Ectodermal cell (in vitro differentiated cells): ENCODE measurements around the gene STAP2.
A peak's percentile ranks its signal among the peaks of the same experiment; 100 is the strongest.

ENCODE experiments used
- H3K27ac ChIP-seq: 2 replicates; pipeline ENCODE4 v1.7.0; 2013; ENCODE audit warnings: mild to moderate bottlenecking, low read depth, low read length; ENCODE audit not compliant: insufficient read depth, poor library complexity, severe bottlenecking
- H3K27me3 ChIP-seq: 2 replicates; pipeline ENCODE4 v1.7.0; 2013; ENCODE audit warnings: mild to moderate bottlenecking, low read length; ENCODE audit not compliant: insufficient read depth, control insufficient read depth, poor library complexity, severe bottlenecking
- H3K36me3 ChIP-seq: one replicate; pipeline ENCODE4 v1.7.0; 2013; ENCODE audit warnings: low read length; ENCODE audit not compliant: control insufficient read depth, insufficient read depth
- H3K4me1 ChIP-seq: one replicate; pipeline ENCODE4 v1.7.0; 2013; ENCODE audit warnings: low read length; ENCODE audit not compliant: control insufficient read depth, insufficient read depth
- H3K4me3 ChIP-seq: 2 replicates; pipeline ENCODE4 v1.7.0; 2013; ENCODE audit warnings: low read depth, low read length, control low read depth; ENCODE audit not compliant: insufficient read depth
- H3K9me3 ChIP-seq: 2 replicates; pipeline ENCODE4 v1.7.0; 2013; ENCODE audit warnings: mild to moderate bottlenecking, low read length, moderate library complexity; ENCODE audit not compliant: control insufficient read depth
- WGBS, 2 experiments: methylation state at CpG; one replicate each; pipeline ENCODE4 v1.1.7; 2013; ENCODE audit warnings: missing lambda C conversion rate in 2 of 2; 5-methylcytosine and 5-hydroxymethylcytosine counted together

Gene STAP2

GRCh38 chr19:4326837-4327251 is 11.8 kb downstream of the STAP2 start:
- Histone ChIP-seq H3K4me3 (peak overlapping the region; percentile 26), H3K4me1 (peaks cover 3% of the 10 kb centered on the region), H3K27ac (no peak overlapping the region), H3K9me3 (no peaks in the 10 kb centered on the region), H3K36me3 (no peaks in the 10 kb centered on the region), H3K27me3 (peaks cover 18% of the 10 kb centered on the region)
- 7 to 8% methylated on average over 33 of the region's 33 CpGs for WGBS, 2 experiments

GRCh38 chr19:4326215-4326836 is 12.3 kb downstream of the STAP2 start:
- Histone ChIP-seq H3K27ac (no peak overlapping the region), H3K27me3 (peaks cover 18% of the 10 kb centered on the region), H3K4me3 (peak overlapping the region; percentile 26), H3K36me3 (no peaks in the 10 kb centered on the region), H3K9me3 (no peaks in the 10 kb centered on the region), H3K4me1 (peaks cover 3% of the 10 kb centered on the region)
- WGBS, 2 experiments: 64 to 67% methylated on average over 13 of the region's 13 CpGs

- H3K27me3 ChIP-seq: peaks cover 18% of the 10 kb centered on the region
- H3K4me1 ChIP-seq: peaks cover 2% of the 10 kb centered on the region
- no peak overlapping the region for H3K27ac ChIP-seq
- no peak overlapping the region for H3K4me3 ChIP-seq
- H3K9me3 ChIP-seq: no peaks in the 10 kb centered on the region
- no peaks in the 10 kb centered on the region for H3K36me3 ChIP-seq
- WGBS, 2 experiments: 95% methylated on average over 12 of the region's 12 CpGs
These were observed 14.4 kb downstream of the STAP2 start for GRCh38 chr19:4324228-4324627.

DNA sequence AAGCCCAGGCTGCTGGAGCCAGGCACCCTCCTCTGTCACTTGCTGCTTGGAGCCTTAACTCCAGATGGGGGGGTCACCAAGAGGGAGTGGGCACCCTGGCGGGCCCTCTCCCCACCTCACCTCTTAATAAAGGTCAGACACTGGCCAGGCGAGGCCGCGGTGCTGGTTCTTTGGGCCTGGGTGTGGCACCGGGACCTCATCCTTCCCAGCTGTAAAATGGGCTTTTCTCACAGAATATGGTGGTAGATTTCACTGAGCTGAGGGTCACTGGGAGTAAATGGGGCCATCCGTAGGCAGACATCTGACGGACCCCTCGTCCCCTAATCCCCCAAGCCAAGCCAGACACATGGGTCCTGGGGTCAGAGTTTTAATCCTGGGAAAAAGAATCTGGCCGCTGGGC is 14.9 kb downstream of the STAP2 start:
- peaks cover 3% of the 10 kb centered on the region for H3K9me3 ChIP-seq
- 95 to 96% methylated on average over 9 of the region's 9 CpGs for WGBS, 2 experiments

DNA sequence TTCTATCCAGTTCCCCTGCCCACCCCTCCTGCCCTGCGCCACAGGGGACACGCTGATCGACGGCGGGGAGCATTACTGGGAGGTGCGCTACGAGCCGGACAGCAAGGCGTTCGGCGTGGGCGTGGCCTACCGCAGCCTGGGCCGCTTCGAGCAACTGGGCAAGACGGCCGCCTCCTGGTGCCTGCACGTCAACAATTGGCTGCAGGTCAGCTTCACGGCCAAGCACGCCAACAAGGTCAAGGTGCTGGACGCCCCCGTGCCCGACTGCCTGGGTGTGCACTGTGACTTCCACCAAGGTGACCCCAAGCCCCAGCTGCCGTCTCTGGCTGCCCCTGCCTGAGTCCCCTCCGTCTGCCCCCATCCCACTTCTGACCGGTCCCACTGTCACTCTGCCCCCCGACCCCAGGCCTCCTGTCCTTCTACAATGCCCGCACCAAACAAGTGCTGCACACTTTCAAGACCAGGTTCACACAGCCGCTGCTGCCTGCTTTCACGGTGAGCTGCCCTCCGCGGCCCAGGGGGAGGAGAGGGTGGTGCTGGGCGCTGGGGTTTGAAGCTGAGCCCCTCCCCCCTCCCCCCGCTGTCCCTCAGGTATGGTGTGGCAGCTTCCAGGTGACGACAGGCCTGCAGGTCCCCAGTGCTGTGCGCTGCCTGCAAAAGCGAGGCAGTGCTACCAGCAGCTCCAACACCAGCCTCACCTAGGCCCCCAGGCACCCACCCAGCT is 15.5 kb downstream of the STAP2 start:
- Histone ChIP-seq H3K27me3 (peaks cover 18% of the 10 kb centered on the region), H3K4me1 (no peaks in the 10 kb centered on the region), H3K27ac (no peak overlapping the region), H3K9me3 (peaks cover 3% of the 10 kb centered on the region), H3K4me3 (no peak overlapping the region), H3K36me3 (peaks cover 11% of the 10 kb centered on the region)
- 92 to 94% methylated on average over 36 to 37 of the region's 37 CpGs for WGBS, 2 experiments

More for the DNA sequence above, 14.9 kb downstream of the STAP2 start:
- Histone ChIP-seq H3K27me3 (peaks cover 18% of the 10 kb centered on the region), H3K4me1 (no peaks in the 10 kb centered on the region), H3K36me3 (peaks cover 5% of the 10 kb centered on the region), H3K27ac (no peak overlapping the region), H3K4me3 (no peak overlapping the region)

DNA sequence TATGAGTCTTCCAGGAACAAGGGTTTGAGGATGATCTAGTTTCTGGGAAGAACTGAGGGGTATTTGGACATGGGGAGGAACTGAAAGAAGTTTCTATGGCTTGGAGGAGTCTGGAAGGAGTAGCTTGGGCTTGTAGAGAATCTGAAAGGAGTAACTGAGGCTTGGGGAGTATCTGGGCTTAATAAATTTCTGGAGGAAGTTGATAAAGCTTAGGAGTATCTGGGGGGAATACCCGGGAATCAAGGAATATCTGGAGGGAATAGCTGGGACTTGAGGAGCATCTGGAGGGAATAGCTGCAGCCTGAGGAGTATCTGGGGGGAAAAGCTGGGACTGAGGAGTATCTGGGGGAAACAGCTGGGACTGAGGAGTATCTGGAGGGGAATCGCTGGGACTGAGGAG is 18.2 kb downstream of the STAP2 start:
- Histone ChIP-seq H3K27me3 (no peaks in the 10 kb centered on the region), H3K4me1 (no peaks in the 10 kb centered on the region), H3K4me3 (no peak overlapping the region), H3K9me3 (peaks cover 3% of the 10 kb centered on the region), H3K27ac (no peak overlapping the region), H3K36me3 (peaks cover 24% of the 10 kb centered on the region)
- WGBS, 2 experiments: 94 to 97% methylated on average over 2 of the region's 2 CpGs

- WGBS, 2 experiments: 95 to 97% methylated on average over 2 of the region's 2 CpGs
- no peaks in the 10 kb centered on the region for H3K27me3 ChIP-seq
- peaks cover 3% of the 10 kb centered on the region for H3K9me3 ChIP-seq
- H3K36me3 ChIP-seq: peaks cover 25% of the 10 kb centered on the region
- no peak overlapping the region for H3K4me3 ChIP-seq
- H3K4me1 ChIP-seq: no peaks in the 10 kb centered on the region
- H3K27ac ChIP-seq: no peak overlapping the region
These were observed 19.4 kb downstream of the STAP2 start for GRCh38 chr19:4319067-4319718.

GRCh38 chr19:4318460-4318859 is 20.2 kb downstream of the STAP2 start:
- Histone ChIP-seq H3K4me3 (no peak overlapping the region), H3K4me1 (no peaks in the 10 kb centered on the region), H3K27me3 (no peaks in the 10 kb centered on the region), H3K27ac (no peak overlapping the region), H3K9me3 (peaks cover 3% of the 10 kb centered on the region), H3K36me3 (peaks cover 27% of the 10 kb centered on the region)
- WGBS, 2 experiments: 97% methylated on average over 7 of the region's 7 CpGs

- Histone ChIP-seq H3K27me3 (no peaks in the 10 kb centered on the region), H3K4me3 (no peak overlapping the region), H3K4me1 (no peaks in the 10 kb centered on the region), H3K27ac (no peak overlapping the region), H3K9me3 (peaks cover 3% of the 10 kb centered on the region), H3K36me3 (peaks cover 34% of the 10 kb centered on the region)
- WGBS, 2 experiments: 94% methylated on average over 9 of the region's 9 CpGs
These were observed 21.7 kb downstream of the STAP2 start for GRCh38 chr19:4316956-4317355.

- Histone ChIP-seq H3K27me3 (no peaks in the 10 kb centered on the region), H3K4me1 (no peaks in the 10 kb centered on the region), H3K4me3 (no peak overlapping the region), H3K27ac (no peak overlapping the region), H3K9me3 (peaks cover 3% of the 10 kb centered on the region), H3K36me3 (peaks cover 45% of the 10 kb centered on the region)
- WGBS, 2 experiments: 86 to 91% methylated on average over 11 of the region's 12 CpGs
These were observed 24.7 kb downstream of the STAP2 start for GRCh38 chr19:4313847-4314490.
